A549 (cell line): Measurements from ENCODE around the gene MINPP1.
"Not testable (repeated sequence)": the region's sequence is repeated elsewhere in the genome, so short reads cannot be mapped to it uniquely, and the experiment has no call there.

Source experiments
- BCL3 ChIP-seq: fragments of >200 bp; sonication (Bioruptor Twin); formaldehyde crosslinking; IDR thresholded peaks from 3 replicates; pipeline ENCODE4 v1.6.1; 2016
- CHD4 ChIP-seq: fragments of 200-600 bp; sonication (generic); IDR thresholded peaks from 2 replicates; pipeline ENCODE4 v1.6.1; 2016; ENCODE audit warnings: antibody characterized with exemption, mild to moderate bottlenecking, borderline replicate concordance
- CTCF ChIP-seq: fragments of >200 bp; sonication (Bioruptor Twin); formaldehyde crosslinking; IDR thresholded peaks from 3 replicates; pipeline ENCODE4 v1.5.1; 2016
- EP300 ChIP-seq, 2 experiments: fragments of >200 bp; sonication (Bioruptor Twin); formaldehyde crosslinking; IDR thresholded peaks; 2 replicates in 1 of 2; 3 replicates in 1 of 2; pipeline ENCODE4 v1.6.1; 2016 to 2017
- HMGXB4 ChIP-seq: fragments of 250-450 bp; sonication (Bioruptor Pico); IDR thresholded peaks from 2 replicates; pipeline ENCODE4 v1.5.0; 2021; ENCODE audit warnings: mild to moderate bottlenecking, moderate library complexity, borderline replicate concordance
- HOXA7 ChIP-seq: fragments of 250-450 bp; sonication (Bioruptor Pico); IDR thresholded peaks from 2 replicates; pipeline ENCODE4 v1.5.0; 2020; ENCODE audit warnings: mild to moderate bottlenecking, moderate library complexity
- PHF8 ChIP-seq: fragments of 200-600 bp; sonication (generic); IDR thresholded peaks from 2 replicates; pipeline ENCODE4 v1.6.1; 2016; ENCODE audit warnings: low read depth, mild to moderate bottlenecking, antibody characterized with exemption, moderate library complexity, borderline replicate concordance

- TF ChIP-seq PHF8; BCL3; CHD4; HMGXB4 (CRISPR knock-in tag); HOXA7; CTCF; EP300 (IDR thresholded peaks at IDR 0.05): not testable (repeated sequence)
These were observed 37.8 kb upstream of the MINPP1 start for GRCh38 chr10:87466849-87467248.
